Measurements from ENCODE around the gene PEAR1.

PEAR1 gene

DNA sequence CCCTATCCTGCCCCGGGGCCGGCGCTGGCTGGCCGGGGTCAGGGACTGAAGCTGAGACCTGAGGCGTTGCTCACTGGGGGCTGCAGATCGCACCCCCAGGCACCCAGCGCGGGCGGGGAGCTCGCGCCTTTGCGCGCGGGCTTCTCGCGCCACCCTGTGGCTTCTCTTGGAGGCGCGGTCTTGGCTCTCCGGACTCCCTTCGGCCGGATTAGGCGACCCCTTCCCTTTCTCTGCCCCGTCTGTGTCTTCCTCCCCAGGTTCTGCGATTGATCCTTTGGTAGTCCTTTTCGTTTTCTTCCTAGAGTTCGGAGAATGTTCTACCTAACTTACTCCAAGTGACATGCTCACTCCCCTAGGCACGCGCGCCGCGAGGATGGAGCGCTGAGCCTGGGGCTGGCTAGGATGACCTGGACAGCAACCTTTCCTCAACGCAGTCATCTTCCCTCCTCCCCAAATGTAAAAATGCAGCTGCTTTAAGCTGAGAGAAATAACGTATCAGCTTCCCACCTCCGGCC is 33.3 kb upstream of the PEAR1 start:
- H3K4me3 ChIP-seq (ENCODE audit: low read depth, low read length) = no peak overlapping the region
- TF ChIP-seq CTCF (IDR thresholded peaks at IDR 0.05; ENCODE audit: borderline replicate concordance, insufficient read depth, low read depth, low read length) = peak; percentile 90

- no peak for TF ChIP-seq CTCF (IDR thresholded peaks at IDR 0.05; ENCODE audit: borderline replicate concordance, insufficient read depth, low read depth, low read length)
- peak within 1 kb of the TSS; percentile 2 for H3K4me3 ChIP-seq (ENCODE audit: low read depth, low read length)
These were observed 32.7 kb upstream of the PEAR1 start, which contains the start of gene NTRK1 for GRCh38 chr1:156860628-156861423. Gene NTRK1, plus strand, starts transcription at chr1:156860865. Its CDS starts 70 bp downstream, at chr1:156860935.

DNA sequence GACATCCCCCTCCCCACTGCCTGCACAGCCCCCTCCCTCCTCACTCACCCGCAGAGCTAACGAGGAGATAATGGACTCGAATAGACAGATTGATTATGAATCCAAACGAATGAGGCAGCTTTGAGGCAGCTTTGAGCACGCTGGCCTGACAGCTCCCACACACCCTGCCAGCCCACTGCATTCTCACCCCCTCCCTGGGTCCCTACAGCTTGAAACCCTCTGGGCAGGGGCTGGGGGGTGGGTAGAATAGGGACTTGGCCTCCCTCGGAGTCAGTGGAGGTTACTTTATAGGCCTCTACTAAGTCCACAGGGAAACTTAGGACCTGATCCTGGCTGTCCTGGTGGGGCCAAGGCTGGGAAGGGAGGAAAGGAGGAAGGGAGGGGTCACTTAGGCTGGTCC is 30.9 kb upstream of the PEAR1 start:
- TF ChIP-seq CTCF (IDR thresholded peaks at IDR 0.05; ENCODE audit: borderline replicate concordance, insufficient read depth, low read depth, low read length) = no peak
- H3K4me3 ChIP-seq (ENCODE audit: low read depth, low read length) = no peak overlapping the region

DNA sequence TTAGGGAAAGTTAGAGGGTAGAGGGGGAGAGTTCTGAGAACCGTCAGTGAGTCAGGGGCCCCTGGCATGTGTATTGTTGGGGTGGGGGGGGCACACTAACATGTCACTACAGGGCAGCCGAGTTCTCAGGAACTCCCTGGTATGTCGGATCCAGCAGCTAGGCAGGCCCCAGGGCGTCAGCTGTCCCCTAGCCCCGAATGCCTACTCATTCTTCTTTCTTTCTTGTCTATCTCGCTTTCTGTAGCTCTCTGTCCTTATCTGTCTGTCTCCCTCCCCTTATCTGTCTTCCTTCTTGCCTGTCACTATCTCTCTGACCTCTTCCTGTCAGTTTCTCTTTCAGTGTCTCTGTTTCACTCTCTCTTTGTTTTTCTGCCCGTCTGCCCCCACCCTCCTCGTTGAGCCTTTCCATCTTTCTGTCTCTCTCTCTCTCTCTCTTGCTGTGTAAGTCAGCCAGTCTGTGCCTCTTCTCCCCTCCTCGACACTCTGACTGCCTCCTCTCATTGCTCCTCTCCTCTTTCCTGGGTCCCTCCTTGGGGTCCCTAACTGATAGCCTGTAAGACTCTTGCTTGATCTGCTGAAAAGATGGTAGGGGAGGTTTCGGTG is 30.4 kb upstream of the PEAR1 start:
- H3K4me3 ChIP-seq (ENCODE audit: low read depth, low read length) = no peak overlapping the region
- no peak for TF ChIP-seq CTCF (IDR thresholded peaks at IDR 0.05; ENCODE audit: borderline replicate concordance, insufficient read depth, low read depth, low read length)

- H3K4me3 ChIP-seq (ENCODE audit: low read depth, low read length) = no peak overlapping the region
- TF ChIP-seq CTCF (IDR thresholded peaks at IDR 0.05; ENCODE audit: borderline replicate concordance, insufficient read depth, low read depth, low read length) = no peak
These were observed 29.9 kb upstream of the PEAR1 start for GRCh38 chr1:156863631-156864030.

DNA sequence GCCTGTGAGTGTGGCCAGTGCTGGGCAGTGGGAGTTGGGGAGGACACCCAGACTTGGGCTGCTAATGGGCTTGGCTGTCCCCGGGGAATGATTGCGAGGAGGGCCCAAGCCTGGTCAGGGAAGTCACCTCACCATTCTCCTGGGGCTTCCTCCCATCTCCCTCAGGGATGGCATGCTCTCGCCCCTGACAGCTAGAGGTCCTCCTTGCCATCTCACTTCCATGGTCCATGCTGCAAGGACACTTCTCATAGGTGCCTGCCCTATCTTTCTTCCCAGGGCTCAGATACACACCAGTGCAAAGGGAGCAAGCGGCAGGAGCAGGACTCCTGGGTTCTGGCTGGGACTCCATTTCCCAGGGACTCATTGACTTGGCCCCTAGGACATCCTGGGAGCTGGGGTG is 28.7 kb upstream of the PEAR1 start:
- H3K4me3 ChIP-seq (ENCODE audit: low read depth, low read length) = no peak overlapping the region
- TF ChIP-seq CTCF (IDR thresholded peaks at IDR 0.05; ENCODE audit: borderline replicate concordance, insufficient read depth, low read depth, low read length) = no peak

GRCh38 chr1:156865258-156865657 is 28.3 kb upstream of the PEAR1 start:
- no peak overlapping the region for H3K4me3 ChIP-seq (ENCODE audit: low read depth, low read length)
- no peak for TF ChIP-seq CTCF (IDR thresholded peaks at IDR 0.05; ENCODE audit: borderline replicate concordance, insufficient read depth, low read depth, low read length)

All from GM12875 (cell line).